ENCODE results near the gene SPEG. TPM values are rescaled to one million over a fixed set of nuclear protein-coding genes. Genes with fewer than 3 reads are reported as not detected.
A peak's percentile ranks its signal among the peaks of the same experiment; 100 is the strongest.

Gene SPEG
- total and polyA plus RNA-seq, 2 of the 8 experiments (the other 6 are each of a cell fraction or from before 2014, with no cell fraction given) = 19.9 to 32.0 TPM

DNA sequence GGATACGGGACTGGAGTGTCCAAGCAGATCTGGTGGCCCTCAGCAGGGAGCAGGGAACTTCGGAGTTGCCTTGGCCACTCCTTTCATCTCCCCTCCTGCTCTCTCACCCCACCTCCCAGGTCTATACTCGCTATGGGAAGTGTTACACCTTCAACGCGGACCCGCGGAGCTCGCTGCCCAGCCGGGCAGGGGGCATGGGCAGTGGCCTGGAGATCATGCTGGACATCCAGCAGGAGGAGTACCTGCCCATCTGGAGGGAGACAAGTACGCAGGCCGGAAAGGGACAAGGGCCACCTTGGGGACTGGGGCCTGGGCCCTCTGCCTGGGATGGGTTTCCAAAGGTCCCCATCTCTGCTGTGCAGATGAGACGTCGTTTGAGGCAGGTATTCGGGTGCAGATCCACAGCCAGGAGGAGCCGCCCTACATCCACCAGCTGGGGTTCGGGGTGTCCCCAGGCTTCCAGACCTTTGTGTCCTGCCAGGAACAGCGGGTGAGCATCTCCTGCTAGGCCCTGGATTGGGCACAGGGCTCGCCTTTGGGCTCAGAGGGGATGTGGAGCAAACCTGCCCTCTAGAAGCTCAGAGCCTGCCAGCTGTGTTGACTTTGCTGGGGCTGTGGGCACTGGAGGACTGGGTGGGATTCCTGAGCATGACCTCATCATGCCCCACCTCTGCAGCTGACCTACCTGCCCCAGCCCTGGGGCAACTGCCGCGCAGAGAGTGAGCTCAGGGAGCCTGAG lies 97.2 kb downstream of the SPEG start:
- no peaks in the 10 kb centered on the region for H3K79me1 ChIP-seq (ENCODE audit: low read depth, low read length)
- peaks cover 0 to 8% (median 3%) of the 10 kb centered on the region in 4 experiments; a peak in 4 of 7 replicates for H3K4me1 ChIP-seq (replicated peaks in 1 of 4; ENCODE audit: control insufficient read depth in 3 of 4, insufficient read depth in 4 of 4, low read length in 3 of 4)
- no peak overlapping the region for H3K4ac ChIP-seq (replicated peaks; ENCODE audit: insufficient read length, low read depth, low read length)
- H3K27ac ChIP-seq (ENCODE audit: low read depth, low read length) = no peak overlapping the region
- POLR2A ChIA-PET (ENCODE audit: partially characterized antibody) = interaction anchor here (0.6 to 2.5 kb wide), 6 partner anchors 10 to 1124 kb away, joined by 3 to 16 read pairs (median 4); a partner anchor contains a TSS
- 82% methylated on average over 19 of the region's 20 CpGs; no CpG with 5 or more reads in 1 of the 2 experiments for WGBS, 2 experiments (ENCODE audit: extremely low coverage in 1 of 2, insufficient coverage in 1 of 2, insufficient read length in 1 of 2, insufficient replicate concordance in 2 of 2, low coverage in 1 of 2, low lambda C conversion rate in 2 of 2, missing lambda C conversion rate in 1 of 2)
- no peak overlapping the region for H2BK12ac ChIP-seq (ENCODE audit: low read depth, low read length)
- no peak overlapping the region; the same call in 1 of the 2 replicates for H2BK15ac ChIP-seq (ENCODE audit: low read length)
- DNase-seq (ENCODE audit: low read depth in 1 of 2, low spot score in 2 of 2) (no peak), FAIRE-seq (no peak)
- peak overlapping the region; percentile 83 for H4K8ac ChIP-seq (ENCODE audit: extremely low read depth, insufficient read depth, low read length)
- H3K23me2 ChIP-seq (ENCODE audit: low read depth, low read length) = peaks cover 3% of the 10 kb centered on the region; the same call in 1 of the 2 replicates
- H3K27me3 ChIP-seq (replicated peaks in 1 of 4; ENCODE audit: control insufficient read depth in 3 of 4, extremely low read depth in 1 of 4, insufficient read depth in 3 of 4, low read length in 3 of 4) = peaks cover 0 to 24% (median 10%) of the 10 kb centered on the region in 4 experiments; a peak in 6 of 7 replicates
- H2AK5ac ChIP-seq (ENCODE audit: low read depth, low read length) = no peak overlapping the region
- H3K9me3 ChIP-seq (ENCODE audit: insufficient read depth in 2 of 2, low read depth in 1 of 2, low read length in 1 of 2) = no peaks in the 10 kb centered on the region
- H3K79me2 ChIP-seq (ENCODE audit: control insufficient read depth in 1 of 2, insufficient read depth in 2 of 2, low read length in 2 of 2) = no peaks in the 10 kb centered on the region
- no peak overlapping the region for H3K23ac ChIP-seq (ENCODE audit: insufficient read length)
- H2BK5ac ChIP-seq (ENCODE audit: low read depth, low read length) = no peak overlapping the region
- no peak overlapping the region for H3K4me2 ChIP-seq (ENCODE audit: insufficient read depth in 1 of 2, low read depth in 2 of 2, low read length in 2 of 2)
- H2BK120ac ChIP-seq (replicated peaks; ENCODE audit: low read depth, low read length) = no peak overlapping the region
- no peaks in the 10 kb centered on the region for H4K20me1 ChIP-seq (replicated peaks in 1 of 2; ENCODE audit: control insufficient read depth in 1 of 2, insufficient read depth in 2 of 2, low read length in 2 of 2)
- no peak overlapping the region for H3K4me3 ChIP-seq (ENCODE audit: extremely low read depth in 1 of 4, insufficient read depth in 2 of 4, low read depth in 3 of 4, low read length in 4 of 4)
- no peak overlapping the region for H4K91ac ChIP-seq (replicated peaks; ENCODE audit: insufficient read length, low read length)
- H3K18ac ChIP-seq (ENCODE audit: extremely low read depth, low read length) = no peak overlapping the region
- no peak overlapping the region for H2BK20ac ChIP-seq (ENCODE audit: low read length)
- no peaks in the 10 kb centered on the region for H3K36me3 ChIP-seq (ENCODE audit: control insufficient read depth in 2 of 4, insufficient read depth in 4 of 4, low read length in 3 of 4)
- CTCF ChIA-PET (ENCODE audit: partially characterized antibody) = interaction anchor here (0.7 to 113.1 kb wide), 12 partner anchors 2 to 143 kb away, joined by 3 to 7248 read pairs (median 6); partner anchors contain the start of genes ASIC4, DES, GMPPA and SPEG
- H3K9ac ChIP-seq (replicated peaks in 1 of 4; ENCODE audit: extremely low read depth in 1 of 4, low read depth in 3 of 4, low read length in 3 of 4) = no peak overlapping the region
- TF ChIP-seq MAFK (IDR thresholded peaks at IDR 0.05; ENCODE audit: low read depth, low read length) (no peak), HDAC2 (IDR thresholded peaks at IDR 0.05; ENCODE audit: borderline replicate concordance in 1 of 2, low read depth in 2 of 2, low read length in 2 of 2) (no peak)
- H2AFZ ChIP-seq (ENCODE audit: low read length) = no peak overlapping the region
- no peak overlapping the region for H3K14ac ChIP-seq (ENCODE audit: insufficient read length)
- H3K56ac ChIP-seq (replicated peaks; ENCODE audit: insufficient read length, low read depth, low read length) = no peak overlapping the region
- no peak overlapping the region for H4K5ac ChIP-seq (ENCODE audit: insufficient read length, low read depth, low read length)
